Measurements from ENCODE around the gene DENND1A.
"Not testable (repeated sequence)": the region's sequence is repeated elsewhere in the genome, so short reads cannot be mapped to it uniquely, and the experiment has no call there.

DENND1A gene

GRCh38 chr9:123947326-123947725, 17.4 kb upstream of the DENND1A start:
- in situ Hi-C loops (cut with HindIII; ENCODE audit: low sequenced_read_pairs), result no loop called here

- in situ Hi-C loops (cut with HindIII; ENCODE audit: low sequenced_read_pairs), result no loop called here
These were observed 16.3 kb upstream of the DENND1A start for GRCh38 chr9:123946101-123946821.

GRCh38 chr9:123945532-123945931, 15.6 kb upstream of the DENND1A start:
- in situ Hi-C loops (cut with HindIII; ENCODE audit: low sequenced_read_pairs), result no loop called here

GRCh38 chr9:123944464-123944863, 14.5 kb upstream of the DENND1A start:
- in situ Hi-C loops (cut with HindIII; ENCODE audit: low sequenced_read_pairs), result not testable (repeated sequence)

GRCh38 chr9:123943671-123944070, 13.7 kb upstream of the DENND1A start:
- in situ Hi-C loops (cut with HindIII; ENCODE audit: low sequenced_read_pairs), result no loop called here

- in situ Hi-C loops (cut with HindIII; ENCODE audit: low sequenced_read_pairs), result no loop called here
These were observed 12.6 kb upstream of the DENND1A start for GRCh38 chr9:123942542-123942941.

- in situ Hi-C loops (cut with HindIII; ENCODE audit: low sequenced_read_pairs), result no loop called here
These were observed 11.7 kb upstream of the DENND1A start for GRCh38 chr9:123941524-123942070.

GRCh38 chr9:123940721-123941523, 11.0 kb upstream of the DENND1A start:
- in situ Hi-C loops (cut with HindIII; ENCODE audit: low sequenced_read_pairs), result no loop called here

GRCh38 chr9:123938401-123938800, 8.5 kb upstream of the DENND1A start:
- in situ Hi-C loops (cut with HindIII; ENCODE audit: low sequenced_read_pairs), result no loop called here

GRCh38 chr9:123936575-123936974, 6.6 kb upstream of the DENND1A start:
- in situ Hi-C loops (cut with HindIII; ENCODE audit: low sequenced_read_pairs), result not testable (repeated sequence)

- in situ Hi-C loops (cut with HindIII; ENCODE audit: low sequenced_read_pairs), result no loop called here
These were observed 3.7 kb upstream of the DENND1A start for GRCh38 chr9:123933440-123934212.

- in situ Hi-C loops (cut with HindIII; ENCODE audit: low sequenced_read_pairs), result no loop called here
These were observed 603 bp downstream of the DENND1A start for GRCh38 chr9:123929177-123929869.

GRCh38 chr9:123928533-123929176, 1.3 kb downstream of the DENND1A start:
- in situ Hi-C loops (cut with HindIII; ENCODE audit: low sequenced_read_pairs), result no loop called here

GRCh38 chr9:123927625-123928532, 2.0 kb downstream of the DENND1A start:
- in situ Hi-C loops (cut with HindIII; ENCODE audit: low sequenced_read_pairs), result no loop called here

- in situ Hi-C loops (cut with HindIII; ENCODE audit: low sequenced_read_pairs), result no loop called here
These were observed 3.0 kb downstream of the DENND1A start for GRCh38 chr9:123926941-123927340.

- in situ Hi-C loops (cut with HindIII; ENCODE audit: low sequenced_read_pairs), result no loop called here
These were observed 4.1 kb downstream of the DENND1A start for GRCh38 chr9:123925819-123926218.

GRCh38 chr9:123925161-123925560, 4.8 kb downstream of the DENND1A start:
- in situ Hi-C loops (cut with HindIII; ENCODE audit: low sequenced_read_pairs), result no loop called here

GRCh38 chr9:123924727-123925126, 5.2 kb downstream of the DENND1A start:
- in situ Hi-C loops (cut with HindIII; ENCODE audit: low sequenced_read_pairs), result no loop called here

GRCh38 chr9:123923884-123924283, 6.0 kb downstream of the DENND1A start:
- in situ Hi-C loops (cut with HindIII; ENCODE audit: low sequenced_read_pairs), result no loop called here

Data from DLD1 (cell line).